Measurements from ENCODE around the gene LCLAT1. TPM values are rescaled to one million over a fixed set of nuclear protein-coding genes. Genes with fewer than 3 reads are reported as not detected.

Gene LCLAT1
- total RNA-seq, 1 donor from 2014 or later = 29.0 TPM

GRCh38 chr2:30421026-30421603, 25.9 kb upstream of the LCLAT1 start:
- H3K36me3 Mint-ChIP-seq = no peaks in the 10 kb centered on the region
- no peaks in the 10 kb centered on the region for H3K9me3 Mint-ChIP-seq
- peaks cover 29% of the 10 kb centered on the region for H3K4me1 Mint-ChIP-seq (ENCODE audit: unreplicated experiment)
- H3K4me3 Mint-ChIP-seq = peak overlapping the region; percentile 81
- no peak for TF ChIP-seq CTCF (conservative IDR thresholded peaks at IDR 0.05)
- peak overlapping the region; percentile 97 for H3K27ac Mint-ChIP-seq
- no peak for DNase-seq (ENCODE audit: extremely low spot score, unreplicated experiment)
- no peaks in the 10 kb centered on the region for H3K27me3 Mint-ChIP-seq

- TF ChIP-seq CTCF (conservative IDR thresholded peaks at IDR 0.05) = no peak
- peak overlapping the region; percentile 81 for H3K4me3 Mint-ChIP-seq
- no peak for DNase-seq (ENCODE audit: extremely low spot score, unreplicated experiment)
Observed at GRCh38 chr2:30421604-30422443, 25.2 kb upstream of the LCLAT1 start.

GRCh38 chr2:30422444-30423040, 24.5 kb upstream of the LCLAT1 start:
- DNase-seq (ENCODE audit: extremely low spot score, unreplicated experiment) = no peak
- Mint-ChIP-seq H3K36me3 (no peaks in the 10 kb centered on the region), H3K4me1 (ENCODE audit: unreplicated experiment) (peaks cover 21% of the 10 kb centered on the region), H3K9me3 (no peaks in the 10 kb centered on the region), H3K4me3 (peak overlapping the region; percentile 81), H3K27me3 (no peaks in the 10 kb centered on the region), H3K27ac (peak overlapping the region; percentile 97)
- TF ChIP-seq CTCF (conservative IDR thresholded peaks at IDR 0.05) = no peak

More at GRCh38 chr2:30421604-30422443, 25.2 kb upstream of the LCLAT1 start:
- no peaks in the 10 kb centered on the region for H3K9me3 Mint-ChIP-seq
- peak overlapping the region; percentile 97 for H3K27ac Mint-ChIP-seq
- H3K36me3 Mint-ChIP-seq = no peaks in the 10 kb centered on the region
- no peaks in the 10 kb centered on the region for H3K27me3 Mint-ChIP-seq
- H3K4me1 Mint-ChIP-seq (ENCODE audit: unreplicated experiment) = peaks cover 28% of the 10 kb centered on the region

- H3K27me3 Mint-ChIP-seq = no peaks in the 10 kb centered on the region
- no peak overlapping the region for H3K4me3 Mint-ChIP-seq
- no peak for DNase-seq (ENCODE audit: extremely low spot score, unreplicated experiment)
- peaks cover 31% of the 10 kb centered on the region for H3K4me1 Mint-ChIP-seq (ENCODE audit: unreplicated experiment)
- H3K36me3 Mint-ChIP-seq = no peaks in the 10 kb centered on the region
- no peaks in the 10 kb centered on the region for H3K9me3 Mint-ChIP-seq
- H3K27ac Mint-ChIP-seq = no peak overlapping the region
- no peak for TF ChIP-seq CTCF (conservative IDR thresholded peaks at IDR 0.05)
Observed at GRCh38 chr2:30424231-30424630, 22.8 kb upstream of the LCLAT1 start.

- H3K4me1 Mint-ChIP-seq (ENCODE audit: unreplicated experiment) = peaks cover 31% of the 10 kb centered on the region
- no peak overlapping the region for H3K4me3 Mint-ChIP-seq
- DNase-seq (ENCODE audit: extremely low spot score, unreplicated experiment) = no peak
- no peaks in the 10 kb centered on the region for H3K9me3 Mint-ChIP-seq
- H3K36me3 Mint-ChIP-seq = no peaks in the 10 kb centered on the region
- no peak for TF ChIP-seq CTCF (conservative IDR thresholded peaks at IDR 0.05)
- H3K27ac Mint-ChIP-seq = no peak overlapping the region
- no peaks in the 10 kb centered on the region for H3K27me3 Mint-ChIP-seq
Observed at GRCh38 chr2:30425326-30425725, 21.7 kb upstream of the LCLAT1 start.

Measured in type B pancreatic cell (in vitro differentiated cells).